ENCODE data around the gene DCAF8L2. TPM values are rescaled to one million over a fixed set of nuclear protein-coding genes. Genes with fewer than 3 reads are reported as not detected.

The DCAF8L2 gene
- total and polyA plus RNA-seq, 10 of the 15 experiments (the other 5 are each of a cell fraction or from before 2014, with no cell fraction given), result not detected

- no peak overlapping the region for H3K9ac ChIP-seq (ENCODE audit: control insufficient read depth, insufficient read depth, low read length)
- SMC1A ChIA-PET (ENCODE audit: uncharacterized antibody, unreplicated experiment), result no interaction called here
- no peaks in the 10 kb centered on the region; a peak in 1 of 4 replicates for H3K27me3 ChIP-seq (replicated peaks in 1 of 2; ENCODE audit: control insufficient read depth in 2 of 2, insufficient read depth in 2 of 2, low read length in 1 of 2)
- H3K36me3 ChIP-seq (ENCODE audit: control insufficient read depth in 2 of 2, insufficient read depth in 2 of 2, low read length in 1 of 2), result no peaks in the 10 kb centered on the region
- BruUV-seq (replicated peaks), result no TSS peak
- no peak overlapping the region for H3K4me2 ChIP-seq (ENCODE audit: control insufficient read depth, insufficient read depth)
- H4K20me1 ChIP-seq (ENCODE audit: control insufficient read depth, insufficient read depth), result no peaks in the 10 kb centered on the region
- POLR2A ChIA-PET, result no interaction called here
- FAIRE-seq, result peak; percentile 38
- no peaks in the 10 kb centered on the region for H3K4me1 ChIP-seq (ENCODE audit: control insufficient read depth, insufficient read depth, low read length)
- H3K9me3 ChIP-seq (replicated peaks; ENCODE audit: control insufficient read depth, insufficient read depth, low read length), result no peaks in the 10 kb centered on the region
- H3K27ac ChIP-seq (ENCODE audit: control insufficient read depth, insufficient read depth), result no peak overlapping the region
- H3K4me3 ChIP-seq, result no peak overlapping the region
- DNase-seq (ENCODE audit: low read depth, low spot score), result no peak
- in situ Hi-C loops (cut with MboI) (no loop called here), intact Hi-C loops (cut with micrococcal nuclease; ENCODE audit: unreplicated experiment) (no loop called here)
- CTCF ChIA-PET, result no interaction called here
- RAD21 ChIA-PET (ENCODE audit: unreplicated experiment), result no interaction called here
- no peak for TF ChIP-seq RAD51 (IDR thresholded peaks at IDR 0.05)
- no peak for TF ChIP-seq CBX5 (IDR thresholded peaks at IDR 0.05; ENCODE audit: low read depth)
- no peak for TF ChIP-seq GABPA (IDR thresholded peaks at IDR 0.05; ENCODE audit: low read depth)
- TF ChIP-seq SIX5 (IDR thresholded peaks at IDR 0.05; ENCODE audit: low read depth, low read length, severe bottlenecking), result no peak
- TF ChIP-seq, protein P1, sequence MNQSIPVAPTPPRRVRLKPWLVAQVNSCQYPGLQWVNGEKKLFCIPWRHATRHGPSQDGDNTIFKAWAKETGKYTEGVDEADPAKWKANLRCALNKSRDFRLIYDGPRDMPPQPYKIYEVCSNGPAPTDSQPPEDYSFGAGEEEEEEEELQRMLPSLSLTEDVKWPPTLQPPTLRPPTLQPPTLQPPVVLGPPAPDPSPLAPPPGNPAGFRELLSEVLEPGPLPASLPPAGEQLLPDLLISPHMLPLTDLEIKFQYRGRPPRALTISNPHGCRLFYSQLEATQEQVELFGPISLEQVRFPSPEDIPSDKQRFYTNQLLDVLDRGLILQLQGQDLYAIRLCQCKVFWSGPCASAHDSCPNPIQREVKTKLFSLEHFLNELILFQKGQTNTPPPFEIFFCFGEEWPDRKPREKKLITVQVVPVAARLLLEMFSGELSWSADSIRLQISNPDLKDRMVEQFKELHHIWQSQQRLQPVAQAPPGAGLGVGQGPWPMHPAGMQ (IDR thresholded peaks at IDR 0.05; ENCODE audit: borderline replicate concordance), result no peak
- no peak for TF ChIP-seq FOXM1 (IDR thresholded peaks at IDR 0.05; ENCODE audit: low read depth, low read length)
- WGBS (ENCODE audit: insufficient coverage, insufficient replicate concordance, low lambda C conversion rate, missing lambda C conversion rate), result 33% methylated on average over 1 of the region's 1 CpG
- no peak overlapping the region for H2AFZ ChIP-seq (ENCODE audit: control insufficient read depth, low read depth, low read length)
- H3K79me2 ChIP-seq (ENCODE audit: control insufficient read depth, insufficient read depth, low read length), result no peaks in the 10 kb centered on the region
- ATAC-seq, result no peak
Observed at GRCh38 chrX:27583976-27584375, 6.2 kb upstream of the DCAF8L2 start.

- no TSS peak for BruUV-seq (replicated peaks)
- DNase-seq (ENCODE audit: low read depth, low spot score) (no peak), FAIRE-seq (no peak), ATAC-seq (no peak)
- Histone ChIP-seq H3K79me2 (ENCODE audit: control insufficient read depth, insufficient read depth, low read length) (no peaks in the 10 kb centered on the region), H3K27ac (ENCODE audit: control insufficient read depth, insufficient read depth) (no peak overlapping the region), H2AFZ (ENCODE audit: control insufficient read depth, low read depth, low read length) (no peak overlapping the region), H4K20me1 (ENCODE audit: control insufficient read depth, insufficient read depth) (no peaks in the 10 kb centered on the region), H3K27me3 (replicated peaks in 1 of 2; ENCODE audit: control insufficient read depth in 2 of 2, insufficient read depth in 2 of 2, low read length in 1 of 2) (no peaks in the 10 kb centered on the region; a peak in 1 of 4 replicates), H3K9ac (ENCODE audit: control insufficient read depth, insufficient read depth, low read length) (no peak overlapping the region), H3K36me3 (ENCODE audit: control insufficient read depth in 2 of 2, insufficient read depth in 2 of 2, low read length in 1 of 2) (no peaks in the 10 kb centered on the region), H3K4me3 (no peak overlapping the region), H3K4me2 (ENCODE audit: control insufficient read depth, insufficient read depth) (no peak overlapping the region), H3K4me1 (ENCODE audit: control insufficient read depth, insufficient read depth, low read length) (no peaks in the 10 kb centered on the region), H3K9me3 (replicated peaks; ENCODE audit: control insufficient read depth, insufficient read depth, low read length) (no peaks in the 10 kb centered on the region)
- ChIA-PET SMC1A (ENCODE audit: uncharacterized antibody, unreplicated experiment) (no interaction called here), CTCF (no interaction called here), RAD21 (ENCODE audit: unreplicated experiment) (no interaction called here), POLR2A (no interaction called here)
- in situ Hi-C loops (cut with MboI), result no loop called here
- TF ChIP-seq BACH1 (IDR thresholded peaks at IDR 0.05; ENCODE audit: borderline replicate concordance) (no peak), ZNF622 (IDR thresholded peaks at IDR 0.05) (no peak)
- TF ChIP-seq, protein P2, sequence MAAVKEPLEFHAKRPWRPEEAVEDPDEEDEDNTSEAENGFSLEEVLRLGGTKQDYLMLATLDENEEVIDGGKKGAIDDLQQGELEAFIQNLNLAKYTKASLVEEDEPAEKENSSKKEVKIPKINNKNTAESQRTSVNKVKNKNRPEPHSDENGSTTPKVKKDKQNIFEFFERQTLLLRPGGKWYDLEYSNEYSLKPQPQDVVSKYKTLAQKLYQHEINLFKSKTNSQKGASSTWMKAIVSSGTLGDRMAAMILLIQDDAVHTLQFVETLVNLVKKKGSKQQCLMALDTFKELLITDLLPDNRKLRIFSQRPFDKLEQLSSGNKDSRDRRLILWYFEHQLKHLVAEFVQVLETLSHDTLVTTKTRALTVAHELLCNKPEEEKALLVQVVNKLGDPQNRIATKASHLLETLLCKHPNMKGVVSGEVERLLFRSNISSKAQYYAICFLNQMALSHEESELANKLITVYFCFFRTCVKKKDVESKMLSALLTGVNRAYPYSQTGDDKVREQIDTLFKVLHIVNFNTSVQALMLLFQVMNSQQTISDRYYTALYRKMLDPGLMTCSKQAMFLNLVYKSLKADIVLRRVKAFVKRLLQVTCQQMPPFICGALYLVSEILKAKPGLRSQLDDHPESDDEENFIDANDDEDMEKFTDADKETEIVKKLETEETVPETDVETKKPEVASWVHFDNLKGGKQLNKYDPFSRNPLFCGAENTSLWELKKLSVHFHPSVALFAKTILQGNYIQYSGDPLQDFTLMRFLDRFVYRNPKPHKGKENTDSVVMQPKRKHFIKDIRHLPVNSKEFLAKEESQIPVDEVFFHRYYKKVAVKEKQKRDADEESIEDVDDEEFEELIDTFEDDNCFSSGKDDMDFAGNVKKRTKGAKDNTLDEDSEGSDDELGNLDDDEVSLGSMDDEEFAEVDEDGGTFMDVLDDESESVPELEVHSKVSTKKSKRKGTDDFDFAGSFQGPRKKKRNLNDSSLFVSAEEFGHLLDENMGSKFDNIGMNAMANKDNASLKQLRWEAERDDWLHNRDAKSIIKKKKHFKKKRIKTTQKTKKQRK (IDR thresholded peaks at IDR 0.05; ENCODE audit: low read depth, low read length), result no peak
- WGBS (ENCODE audit: insufficient coverage, insufficient replicate concordance, low lambda C conversion rate, missing lambda C conversion rate), result 52% methylated on average over 15 of the region's 15 CpGs
- intact Hi-C loops (cut with micrococcal nuclease; ENCODE audit: unreplicated experiment), result loop anchor here (10.0 kb wide), 1 partner anchor 57 kb away; no protein-coding TSS in a partner anchor
Observed at GRCh38 chrX:27591938-27592337, 1.8 kb downstream of the DCAF8L2 start.

Measured in GM12878 (cell line).